ENCODE measurements around the gene GPC6.

GRCh38 chr13:93819331-93819890, 592.8 kb downstream of the GPC6 start:
- TF ChIP-seq POLR2AphosphoS5 (IDR thresholded peaks at IDR 0.05; ENCODE audit: low read depth, low read length) (no peak), POLR2A (IDR thresholded peaks at IDR 0.05; ENCODE audit: low read depth, low read length) (no peak), TAF1 (IDR thresholded peaks at IDR 0.05; ENCODE audit: borderline replicate concordance, low read depth, low read length) (no peak)
